ENCODE measurements around the gene NAGPA. TPM values are rescaled to one million over a fixed set of nuclear protein-coding genes. Genes with fewer than 3 reads are reported as not detected.

The NAGPA gene
- total and polyA plus RNA-seq, 2 experiments from 2014 or later = 6.3 to 20.7 TPM

GRCh38 chr16:5000573-5001001 is 33.1 kb downstream of the NAGPA start:
- Histone ChIP-seq H3K27me3 (ENCODE audit: insufficient read depth) (no peaks in the 10 kb centered on the region), H4K20me1 (replicated peaks; ENCODE audit: insufficient read depth) (0 out of 2 replicates have a peak, but pooled peaks cover 3% of the 10 kb centered on the region), H3K9me2 (ENCODE audit: insufficient read depth) (no peaks in the 10 kb centered on the region), H3K27ac (ENCODE audit: low read depth) (no peak overlapping the region), H3K4me3 (no peak overlapping the region), H3K79me2 (replicated peaks; ENCODE audit: insufficient read depth) (no peaks in the 10 kb centered on the region), H3F3A (replicated peaks; ENCODE audit: low read depth) (no peaks in the 10 kb centered on the region), H2AFZ (no peak overlapping the region), H3K36me3 (ENCODE audit: insufficient read depth) (no peaks in the 10 kb centered on the region), H3K4me1 (ENCODE audit: insufficient read depth) (no peaks in the 10 kb centered on the region), H3K4me2 (no peak overlapping the region)
- Mint-ChIP-seq H3K27ac (no peak overlapping the region), H3K27me3 (ENCODE audit: insufficient read depth, low read depth, poor library complexity) (peaks cover 7% of the 10 kb centered on the region), H3K4me3 (no peak overlapping the region), H3K36me3 (ENCODE audit: low read depth) (peaks cover 4% of the 10 kb centered on the region; the same call in 1 of the 3 replicates), H3K9me3 (no peaks in the 10 kb centered on the region), H3K4me1 (no peaks in the 10 kb centered on the region)
- no peak for TF ChIP-seq EZH2phosphoT487 (IDR thresholded peaks at IDR 0.05; ENCODE audit: unreplicated experiment)
- no peak for TF ChIP-seq CTCF (conservative IDR thresholded peaks at IDR 0.05; ENCODE audit: low read depth in 2 of 2)
- no peak for TF ChIP-seq ETS1 (IDR thresholded peaks at IDR 0.05)
- no peak for TF ChIP-seq ZNF114 (CRISPR knock-in tag; IDR thresholded peaks at IDR 0.05)
- TF ChIP-seq ZNF331 (CRISPR knock-in tag; IDR thresholded peaks at IDR 0.05; ENCODE audit: low read depth) = no peak
- no peak for TF ChIP-seq STAT1 (IDR thresholded peaks at IDR 0.05; ENCODE audit: unreplicated experiment)
- no peak for TF ChIP-seq CREB1 (CRISPR knock-in tag; IDR thresholded peaks at IDR 0.05; ENCODE audit: low read depth)
- ATAC-seq (no peak), DNase-seq (ENCODE audit: low spot score) (no peak)

- Mint-ChIP-seq H3K27me3 (ENCODE audit: insufficient read depth, low read depth, poor library complexity) (peaks cover 6% of the 10 kb centered on the region), H3K4me3 (no peak overlapping the region), H3K27ac (no peak overlapping the region), H3K9me3 (no peaks in the 10 kb centered on the region), H3K4me1 (no peaks in the 10 kb centered on the region), H3K36me3 (ENCODE audit: low read depth) (peaks cover 9% of the 10 kb centered on the region; the same call in 2 of the 3 replicates)
- Histone ChIP-seq H3K4me3 (no peak overlapping the region), H3F3A (replicated peaks; ENCODE audit: low read depth) (no peaks in the 10 kb centered on the region), H3K27me3 (ENCODE audit: insufficient read depth) (no peaks in the 10 kb centered on the region), H3K4me2 (no peak overlapping the region), H3K4me1 (ENCODE audit: insufficient read depth) (no peaks in the 10 kb centered on the region), H3K9me2 (ENCODE audit: insufficient read depth) (no peaks in the 10 kb centered on the region), H4K20me1 (replicated peaks; ENCODE audit: insufficient read depth) (0 out of 2 replicates have a peak, but pooled peaks cover 3% of the 10 kb centered on the region), H3K36me3 (ENCODE audit: insufficient read depth) (0 out of 2 replicates have a peak, but pooled peaks cover 5% of the 10 kb centered on the region), H2AFZ (no peak overlapping the region), H3K27ac (ENCODE audit: low read depth) (no peak overlapping the region), H3K79me2 (replicated peaks; ENCODE audit: insufficient read depth) (no peaks in the 10 kb centered on the region)
- ATAC-seq = no peak; the same call in 2 of the 3 replicates
- DNase-seq (ENCODE audit: low spot score) = no peak
- TF ChIP-seq NANOG (IDR thresholded peaks at IDR 0.05; ENCODE audit: borderline replicate concordance) (no peak), ETS1 (IDR thresholded peaks at IDR 0.05) (no peak), REST (IDR thresholded peaks at IDR 0.05; ENCODE audit: unreplicated experiment) (no peak), CREB1 (CRISPR knock-in tag; IDR thresholded peaks at IDR 0.05; ENCODE audit: low read depth) (no peak), CTCF (conservative IDR thresholded peaks at IDR 0.05; ENCODE audit: low read depth in 2 of 2) (no peak)
These were observed 38.9 kb downstream of the NAGPA start for GRCh38 chr16:4994719-4995434.
